Mesodermal cell (in vitro differentiated cells): Measurements from ENCODE around the gene FAM110C.
"Not testable (repeated sequence)": the region's sequence is repeated elsewhere in the genome, so short reads cannot be mapped to it uniquely, and the experiment has no call there.

Experiments
- H3K27ac ChIP-seq: 2 replicates; pipeline ENCODE4 v1.7.0; 2013; ENCODE audit warnings: mild to moderate bottlenecking, low read depth, low read length, moderate library complexity; ENCODE audit not compliant: severe bottlenecking
- H3K36me3 ChIP-seq: 2 replicates; pipeline ENCODE4 v1.7.1; 2013; ENCODE audit warnings: mild to moderate bottlenecking, low read length, moderate library complexity; ENCODE audit not compliant: control insufficient read depth, insufficient read depth
- H3K4me1 ChIP-seq: one replicate; pipeline ENCODE4 v1.7.1; 2013; ENCODE audit warnings: mild to moderate bottlenecking, low read length; ENCODE audit not compliant: insufficient read depth, control insufficient read depth, poor library complexity, severe bottlenecking
- H3K4me3 ChIP-seq: 2 replicates; pipeline ENCODE4 v1.7.0; 2013; ENCODE audit warnings: low read length, control low read depth, mild to moderate bottlenecking; ENCODE audit not compliant: insufficient read depth, poor library complexity, severe bottlenecking; ENCODE audit errors: extremely low read depth
- H3K9me3 ChIP-seq: 2 replicates; pipeline ENCODE4 v1.7.1; 2013; ENCODE audit warnings: mild to moderate bottlenecking, low read length, moderate library complexity; ENCODE audit not compliant: control insufficient read depth
- WGBS, 2 experiments: methylation state at CpG; one replicate each; pipeline ENCODE4 v1.1.5; 2013; ENCODE audit warnings: missing lambda C conversion rate in 2 of 2; ENCODE audit not compliant: insufficient coverage in 2 of 2; 5-methylcytosine and 5-hydroxymethylcytosine counted together

The FAM110C gene

DNA sequence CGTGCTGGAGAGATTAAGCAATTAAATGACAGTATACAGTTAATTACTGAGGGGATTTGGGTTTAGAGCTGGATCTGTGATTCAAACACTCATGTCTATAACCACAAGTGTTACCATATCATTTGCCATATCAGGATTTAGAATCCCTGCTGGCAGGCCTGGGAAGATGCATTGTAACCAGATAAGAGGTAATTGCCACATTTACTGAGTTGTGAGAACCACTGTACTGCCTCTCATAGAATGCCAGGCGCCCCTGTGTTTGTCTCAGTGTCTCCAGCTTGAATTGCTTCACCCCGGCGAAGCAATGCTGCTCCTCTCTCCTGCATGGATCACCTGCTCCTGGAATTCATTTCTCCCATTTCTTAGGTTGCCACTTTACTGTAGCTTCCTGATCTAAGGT is 21.7 kb downstream of the FAM110C start:
- H3K36me3 ChIP-seq, H3K4me1 ChIP-seq, H3K9me3 ChIP-seq, H3K4me3 ChIP-seq, H3K27ac ChIP-seq: not testable (repeated sequence)
- WGBS, 2 experiments = 86 to 88% methylated on average over 3 of the region's 4 CpGs

DNA sequence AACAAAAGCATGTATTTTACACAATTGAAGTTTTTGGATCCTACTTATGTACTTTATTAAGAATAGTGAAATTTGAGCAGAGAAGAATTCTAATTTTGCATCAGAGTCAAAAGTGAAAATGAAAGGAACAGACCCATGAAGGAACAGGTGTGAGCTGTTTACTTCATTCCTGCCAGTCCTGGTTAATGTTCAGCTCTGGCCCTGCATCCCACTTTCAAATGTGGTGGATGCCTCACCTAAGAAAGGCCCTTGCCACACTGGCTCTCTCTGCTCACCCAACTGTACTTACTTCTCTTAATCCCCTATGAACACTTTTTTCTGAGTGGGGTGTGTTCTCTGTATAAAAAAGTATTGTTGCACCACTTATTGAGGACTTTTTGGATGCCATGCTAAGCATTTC is 22.2 kb downstream of the FAM110C start:
- Histone ChIP-seq H3K4me1 (no peaks in the 10 kb centered on the region), H3K4me3 (no peak overlapping the region), H3K27ac (no peak overlapping the region)

DNA sequence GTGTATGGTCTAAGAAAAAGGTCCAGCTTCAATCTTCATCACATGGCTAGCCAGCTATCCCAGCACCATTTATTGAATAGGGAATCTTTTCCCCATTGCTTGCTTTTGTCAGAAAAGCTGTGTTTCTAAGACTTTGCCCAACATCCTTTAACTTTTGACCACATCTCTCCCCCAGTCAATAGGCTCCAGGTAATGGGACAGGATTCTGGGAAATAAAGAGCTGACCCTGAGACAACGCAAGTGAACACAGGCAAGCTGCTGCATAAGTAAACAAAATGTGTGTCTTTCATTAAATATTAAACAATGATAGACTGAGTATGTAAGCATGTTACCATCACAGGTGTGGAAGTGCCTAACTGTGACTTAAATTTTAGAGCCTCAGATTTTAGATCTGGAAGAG is 23.0 kb downstream of the FAM110C start:
- H3K36me3 ChIP-seq = no peaks in the 10 kb centered on the region
- no peak overlapping the region for H3K27ac ChIP-seq
- no CpG with 5 or more reads among the region's 1 CpG for WGBS, 2 experiments
- no peak overlapping the region for H3K4me3 ChIP-seq
- H3K9me3 ChIP-seq = no peaks in the 10 kb centered on the region
- H3K4me1 ChIP-seq = no peaks in the 10 kb centered on the region

More for the DNA sequence above, 22.2 kb downstream of the FAM110C start:
- Histone ChIP-seq H3K9me3 (no peaks in the 10 kb centered on the region), H3K36me3 (no peaks in the 10 kb centered on the region)

DNA sequence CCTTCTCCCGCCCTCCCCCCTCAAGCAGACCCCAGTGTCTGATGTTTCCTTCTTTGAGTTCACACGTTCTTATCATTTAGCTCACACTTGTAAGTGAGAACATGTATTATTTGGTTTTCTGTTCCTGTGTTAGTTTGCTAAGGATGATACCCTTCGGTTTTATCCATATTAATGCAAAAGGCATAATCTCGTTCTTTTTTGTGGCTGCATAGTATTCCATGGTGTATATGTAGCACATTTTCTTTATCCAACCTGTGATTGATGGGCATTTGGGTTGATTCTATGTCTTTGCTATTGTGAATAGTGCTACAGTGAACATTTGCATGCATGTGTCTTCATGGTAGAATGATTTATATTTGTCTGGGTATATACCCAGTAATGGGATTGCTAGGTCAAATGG is 24.1 kb downstream of the FAM110C start:
- H3K4me1 ChIP-seq, H3K27ac ChIP-seq, H3K4me3 ChIP-seq, H3K9me3 ChIP-seq, H3K36me3 ChIP-seq: not testable (repeated sequence)
- WGBS, 2 experiments = 100% methylated on average over 2 of the region's 4 CpGs; no CpG with 5 or more reads in 1 of the 2 experiments

DNA sequence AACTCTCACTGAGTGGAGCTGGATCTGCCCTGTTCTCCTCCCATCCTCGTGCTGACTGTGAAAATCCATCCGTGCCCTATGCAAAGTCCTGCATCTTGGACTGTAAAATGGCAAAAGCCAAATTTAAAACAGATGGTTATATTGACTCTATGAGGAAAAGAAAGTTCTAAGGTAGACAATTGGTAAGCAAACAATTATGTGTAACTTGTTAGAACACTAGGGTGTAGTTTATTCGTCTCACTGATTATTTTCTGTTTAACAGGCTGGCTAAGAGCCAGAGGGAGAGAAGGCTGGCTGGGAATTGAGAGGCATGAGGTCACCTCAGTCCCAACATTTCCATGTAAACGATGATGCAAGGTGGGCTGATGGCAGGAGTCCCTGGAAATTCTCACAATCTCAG is 26.0 kb downstream of the FAM110C start:
- not testable (repeated sequence) for H3K4me1 ChIP-seq, H3K4me3 ChIP-seq, H3K27ac ChIP-seq, H3K36me3 ChIP-seq, H3K9me3 ChIP-seq
- 76 to 97% methylated on average over 3 of the region's 4 CpGs for WGBS, 2 experiments

DNA sequence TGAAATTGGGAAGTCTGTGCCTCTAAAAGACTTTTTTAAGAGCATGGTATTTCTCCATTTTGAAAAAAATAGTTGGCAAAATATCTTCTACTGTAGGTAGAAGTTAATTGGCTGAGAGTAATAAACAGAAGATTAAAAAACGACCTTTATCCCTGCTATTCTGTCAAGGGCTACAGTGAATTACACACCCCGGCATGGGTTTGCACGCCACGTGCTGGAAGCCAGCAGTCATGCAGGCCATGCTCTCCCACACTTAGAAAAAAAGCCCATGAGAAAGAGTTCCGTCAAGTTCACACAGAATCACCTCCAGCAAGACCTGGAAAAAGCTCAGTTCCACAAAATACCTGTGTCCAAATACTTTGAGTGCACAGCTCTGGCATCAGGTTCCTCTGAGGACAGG is 26.8 kb downstream of the FAM110C start:
- H3K27ac ChIP-seq = no peak overlapping the region
- H3K4me1 ChIP-seq = peaks cover 2% of the 10 kb centered on the region
- no peak overlapping the region for H3K4me3 ChIP-seq
- H3K36me3 ChIP-seq = no peaks in the 10 kb centered on the region
- 71 to 82% methylated on average over 5 of the region's 5 CpGs for WGBS, 2 experiments
- no peaks in the 10 kb centered on the region for H3K9me3 ChIP-seq

DNA sequence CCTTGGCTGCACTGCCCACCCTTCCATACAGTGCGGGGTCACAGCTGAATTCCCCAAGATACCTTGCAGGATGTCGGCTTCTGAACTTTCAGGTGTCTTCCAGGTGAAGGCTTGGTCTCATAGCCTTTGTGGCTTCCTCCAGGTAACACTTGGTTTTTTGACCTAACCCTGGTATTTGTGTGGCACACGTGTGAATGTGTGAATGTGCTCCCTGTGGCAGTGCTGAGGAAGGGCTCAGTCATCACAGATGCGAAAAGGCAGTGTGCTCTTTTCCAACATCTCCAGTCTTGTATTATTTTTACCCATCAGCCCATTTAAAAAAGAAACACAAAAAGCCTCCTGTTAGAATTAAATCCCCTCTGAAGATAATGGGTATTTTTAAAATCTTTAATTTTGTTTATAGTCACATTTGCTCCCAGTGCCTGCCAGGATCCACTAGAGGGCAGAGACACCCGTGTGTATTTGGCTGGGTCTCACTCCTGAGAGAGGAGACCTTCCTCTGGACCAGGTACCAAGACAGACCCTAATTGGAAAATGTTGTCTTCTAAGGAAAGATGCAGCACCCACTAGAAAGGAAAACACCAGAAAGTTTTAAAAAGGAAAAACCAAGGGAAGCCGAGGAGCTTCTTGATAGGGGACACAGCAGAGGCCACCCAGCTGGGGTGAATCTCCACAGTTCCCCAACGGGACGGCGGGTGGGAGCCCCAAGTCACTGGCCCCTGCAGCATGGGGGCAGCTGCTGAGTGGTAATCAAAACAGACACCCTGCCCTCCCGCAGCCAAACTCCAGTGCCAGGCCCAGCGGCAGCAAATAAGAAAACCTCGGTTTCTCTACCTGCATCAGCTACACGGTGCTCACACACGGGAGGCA is 27.7 kb downstream of the FAM110C start:
- 80 to 87% methylated on average over 11 to 12 of the region's 14 CpGs for WGBS, 2 experiments
- H3K36me3 ChIP-seq = no peaks in the 10 kb centered on the region
- H3K4me3 ChIP-seq = no peak overlapping the region
- H3K9me3 ChIP-seq = no peaks in the 10 kb centered on the region
- no peak overlapping the region for H3K27ac ChIP-seq
- peaks cover 2% of the 10 kb centered on the region for H3K4me1 ChIP-seq

DNA sequence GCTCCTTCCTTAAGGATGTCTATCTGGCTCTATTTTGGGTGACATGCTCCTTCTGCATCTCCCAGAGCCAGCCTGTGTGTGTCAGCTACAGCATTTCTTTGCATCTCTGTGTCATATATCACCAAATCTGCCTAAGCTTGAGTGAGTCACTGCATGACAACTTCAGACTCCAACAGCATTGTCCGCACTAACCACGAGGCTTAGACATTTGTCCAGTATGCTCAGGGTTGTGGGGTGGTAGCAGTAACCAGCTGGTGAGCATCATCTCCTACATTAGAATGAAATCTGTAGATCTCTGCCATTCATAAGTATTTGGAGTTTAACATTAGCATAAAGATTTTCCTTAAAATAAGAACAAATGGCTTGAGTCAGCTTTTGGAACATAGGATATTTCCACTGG is 30.4 kb downstream of the FAM110C start:
- not testable (repeated sequence) for H3K9me3 ChIP-seq, H3K4me3 ChIP-seq, H3K4me1 ChIP-seq, H3K36me3 ChIP-seq, H3K27ac ChIP-seq
- 79 to 80% methylated on average over 1 to 2 of the region's 2 CpGs for WGBS, 2 experiments

DNA sequence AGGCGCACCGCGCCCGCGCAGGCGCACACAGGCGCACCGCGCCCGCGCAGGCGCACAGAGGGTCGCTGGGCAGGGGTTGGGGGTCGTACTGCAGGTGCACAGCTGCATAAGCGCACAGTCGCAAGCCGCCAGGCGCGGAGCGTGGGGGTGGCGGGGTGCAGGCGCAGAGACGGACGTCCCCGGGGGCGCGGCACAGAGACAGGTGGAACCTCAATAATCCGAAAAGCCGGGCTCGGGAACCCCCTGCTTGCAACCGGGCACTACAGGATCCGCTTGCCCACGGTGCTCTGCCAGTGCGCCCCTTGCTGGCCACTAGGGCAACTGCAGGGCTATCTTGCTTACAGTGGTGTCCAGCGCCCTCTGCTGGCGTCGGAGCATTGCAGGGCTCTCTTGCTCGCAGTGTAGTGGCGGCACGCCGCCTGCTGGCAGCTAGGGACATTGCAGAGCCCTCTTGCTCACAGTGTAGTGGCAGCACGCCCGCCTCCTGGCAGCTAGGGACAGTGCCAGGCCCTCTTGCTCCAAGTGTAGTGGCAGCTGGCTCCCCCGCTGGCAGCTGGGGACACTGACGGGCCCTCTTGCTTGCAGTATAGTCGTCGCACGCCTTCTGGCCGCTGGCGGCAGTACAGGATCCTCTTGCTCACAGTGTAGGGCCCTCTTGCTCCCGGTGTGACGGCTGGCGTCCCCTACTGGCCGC is 34.9 kb downstream of the FAM110C start:
- WGBS, 2 experiments = 90 to 92% methylated on average over 53 to 54 of the region's 54 CpGs
- Histone ChIP-seq H3K4me3 (no peak overlapping the region), H3K9me3 (peaks cover 8% of the 10 kb centered on the region), H3K27ac (no peak overlapping the region), H3K36me3 (no peaks in the 10 kb centered on the region), H3K4me1 (peaks cover 2% of the 10 kb centered on the region)

DNA sequence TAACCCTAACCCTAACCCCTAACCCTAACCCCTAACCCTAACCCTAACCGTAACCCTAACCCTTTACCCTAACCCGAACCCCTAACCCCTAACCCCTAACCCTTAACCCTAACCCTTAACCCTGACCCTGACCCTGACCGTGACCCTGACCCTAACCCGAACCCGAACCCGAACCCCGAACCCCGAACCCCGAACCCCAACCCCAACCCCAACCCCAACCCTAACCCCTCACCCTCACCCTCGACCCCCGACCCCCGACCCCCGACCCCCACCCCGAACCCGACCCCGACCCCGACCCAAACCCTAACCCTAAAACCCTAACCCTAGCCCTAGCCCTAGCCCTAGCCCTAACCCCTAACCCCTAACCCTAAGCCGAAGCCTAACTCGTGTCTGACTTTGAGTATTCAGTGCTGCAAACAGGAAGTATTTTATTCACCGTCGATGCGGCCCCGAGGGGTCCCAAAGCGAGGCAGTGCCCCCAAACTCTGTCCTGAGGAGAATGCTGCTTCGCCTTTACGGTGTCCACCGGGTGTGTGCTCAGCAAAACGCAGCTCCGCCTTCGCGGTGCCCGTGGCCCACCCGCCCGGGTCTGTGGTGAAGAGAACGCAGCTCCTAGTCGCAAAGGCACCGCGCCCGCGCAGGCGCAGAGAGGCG is 36.0 kb downstream of the FAM110C start:
- 95 to 98% methylated on average over 15 to 19 of the region's 42 CpGs for WGBS, 2 experiments
- no peak overlapping the region for H3K4me3 ChIP-seq
- peaks cover 8% of the 10 kb centered on the region for H3K9me3 ChIP-seq
- H3K36me3 ChIP-seq = no peaks in the 10 kb centered on the region
- H3K27ac ChIP-seq = no peak overlapping the region
- no peaks in the 10 kb centered on the region for H3K4me1 ChIP-seq
